Measurements from ENCODE around the gene PTPN14.

DNA sequence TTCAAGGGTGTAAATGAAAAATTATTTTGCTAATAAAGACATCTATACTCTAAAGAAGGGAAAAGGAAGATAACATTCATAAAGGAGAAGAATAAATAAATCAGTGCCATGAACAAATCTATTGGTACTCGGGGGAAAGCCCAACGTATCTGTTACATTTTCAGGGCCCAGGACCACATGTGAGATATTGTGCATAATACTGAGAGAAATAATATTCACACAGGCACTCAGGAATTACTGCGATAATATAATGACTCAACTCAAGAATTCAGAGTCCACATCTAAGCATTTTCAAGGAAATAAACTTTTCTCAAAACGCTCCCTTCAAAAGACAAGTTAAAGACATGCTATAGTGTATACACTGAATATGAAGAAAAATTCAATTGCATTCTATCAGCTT is 161.7 kb downstream of the PTPN14 start:
- TF ChIP-seq, protein P1, sequence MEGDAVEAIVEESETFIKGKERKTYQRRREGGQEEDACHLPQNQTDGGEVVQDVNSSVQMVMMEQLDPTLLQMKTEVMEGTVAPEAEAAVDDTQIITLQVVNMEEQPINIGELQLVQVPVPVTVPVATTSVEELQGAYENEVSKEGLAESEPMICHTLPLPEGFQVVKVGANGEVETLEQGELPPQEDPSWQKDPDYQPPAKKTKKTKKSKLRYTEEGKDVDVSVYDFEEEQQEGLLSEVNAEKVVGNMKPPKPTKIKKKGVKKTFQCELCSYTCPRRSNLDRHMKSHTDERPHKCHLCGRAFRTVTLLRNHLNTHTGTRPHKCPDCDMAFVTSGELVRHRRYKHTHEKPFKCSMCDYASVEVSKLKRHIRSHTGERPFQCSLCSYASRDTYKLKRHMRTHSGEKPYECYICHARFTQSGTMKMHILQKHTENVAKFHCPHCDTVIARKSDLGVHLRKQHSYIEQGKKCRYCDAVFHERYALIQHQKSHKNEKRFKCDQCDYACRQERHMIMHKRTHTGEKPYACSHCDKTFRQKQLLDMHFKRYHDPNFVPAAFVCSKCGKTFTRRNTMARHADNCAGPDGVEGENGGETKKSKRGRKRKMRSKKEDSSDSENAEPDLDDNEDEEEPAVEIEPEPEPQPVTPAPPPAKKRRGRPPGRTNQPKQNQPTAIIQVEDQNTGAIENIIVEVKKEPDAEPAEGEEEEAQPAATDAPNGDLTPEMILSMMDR (IDR thresholded peaks at IDR 0.05): no peak
- no peak for TF ChIP-seq POLR2A (IDR thresholded peaks at IDR 0.05)
